Neural cell (in vitro differentiated cells): ENCODE data around the gene CYP27B1. TPM values are rescaled to one million over a fixed set of nuclear protein-coding genes. Genes with fewer than 3 reads are reported as not detected.

Experiments used
- H2AFZ ChIP-seq: fragments of 200-600, 300-800 bp; sonication (generic), shearing (Covaris generic); 2 replicates; pipeline ENCODE4 v1.6.0; 2014; ENCODE audit warnings: low read depth, mild to moderate bottlenecking, antibody characterized with exemption, low read length, moderate library complexity
- H3F3A ChIP-seq: fragments of 200-600 bp; shearing (Covaris generic); 2 replicates; pipeline ENCODE4 v1.6.1; 2016; ENCODE audit warnings: mild to moderate bottlenecking, moderate library complexity, mixed read lengths, antibody characterized with exemption, low read length; ENCODE audit not compliant: insufficient read depth, poor library complexity, severe bottlenecking
- H3K27ac ChIP-seq: fragments of 200-600, 300-800 bp; sonication (generic), shearing (Covaris generic); 2 replicates; pipeline ENCODE4 v1.5.1; 2014; ENCODE audit warnings: mild to moderate bottlenecking, low read length, moderate library complexity
- H3K27me3 ChIP-seq: fragments of 300-800, 200-600 bp; sonication (generic), shearing (Covaris generic); 2 replicates; pipeline ENCODE4 v1.6.0; 2014; ENCODE audit warnings: mild to moderate bottlenecking, low read depth, low read length, moderate library complexity; ENCODE audit not compliant: insufficient read depth
- H3K36me3 ChIP-seq: fragments of 300-800, 200-600 bp; sonication (generic), shearing (Covaris generic); 2 replicates; pipeline ENCODE4 v1.5.1; 2014; ENCODE audit warnings: mild to moderate bottlenecking, antibody characterized with exemption, low read length, moderate library complexity; ENCODE audit not compliant: insufficient read depth
- H3K4me2 ChIP-seq: fragments of 300-800, 200-600 bp; sonication (generic), shearing (Covaris generic); 2 replicates; pipeline ENCODE4 v1.6.0; 2014; ENCODE audit warnings: mild to moderate bottlenecking, low read length
- H3K4me3 ChIP-seq: fragments of 300-800, 200-600 bp; sonication (generic), shearing (Covaris generic); 2 replicates; pipeline ENCODE4 v1.5.1; 2014; ENCODE audit warnings: mild to moderate bottlenecking, low read length, moderate library complexity
- H3K79me2 ChIP-seq: fragments of 200-600 bp; shearing (Covaris generic); replicated peaks from 2 replicates; pipeline ENCODE4 v1.6.0; 2014; ENCODE audit warnings: mild to moderate bottlenecking, low read length, moderate library complexity; ENCODE audit not compliant: insufficient read depth
- H3K9ac ChIP-seq: fragments of 300-800, 200-600 bp; sonication (generic), shearing (Covaris generic); 2 replicates; pipeline ENCODE4 v1.6.1; 2016; ENCODE audit warnings: mild to moderate bottlenecking, low read length, mixed read lengths
- H3K9me2 ChIP-seq: fragments of 200-600 bp; shearing (Covaris generic); 2 replicates; pipeline ENCODE4 v1.6.1; 2016; ENCODE audit warnings: mild to moderate bottlenecking, low read length, mixed read lengths; ENCODE audit not compliant: insufficient read depth
- H3K9me3 ChIP-seq: fragments of 200-600, 300-800 bp; sonication (generic), shearing (Covaris generic); 2 replicates; pipeline ENCODE4 v1.6.1; 2016; ENCODE audit warnings: mild to moderate bottlenecking, mixed run types, low read length, moderate library complexity, mixed read lengths
- H4K20me1 ChIP-seq: fragments of 200-600 bp; shearing (Covaris generic); 2 replicates; pipeline ENCODE4 v1.6.1; 2016; ENCODE audit warnings: mild to moderate bottlenecking, mixed run types; ENCODE audit not compliant: insufficient read depth
- EP300 ChIP-seq: fragments of 450-650 bp; conservative IDR thresholded peaks from 2 replicates; pipeline ENCODE4 v1.6.1; 2014; ENCODE audit warnings: antibody characterized with exemption, mild to moderate bottlenecking, moderate library complexity; ENCODE audit not compliant: poor library complexity, severe bottlenecking
- EZH2 ChIP-seq: fragments of 200-600, 300-800 bp; shearing (Covaris generic), sonication (generic); IDR thresholded peaks from 2 replicates; pipeline ENCODE4 v1.6.1; 2014; ENCODE audit warnings: antibody characterized with exemption, low read length, borderline replicate concordance, mild to moderate bottlenecking; ENCODE audit not compliant: insufficient read depth, poor library complexity, severe bottlenecking
- MXI1 ChIP-seq: fragments of 450-650 bp; conservative IDR thresholded peaks from 2 replicates; pipeline ENCODE4 v1.6.1; 2014; ENCODE audit warnings: antibody characterized with exemption, mild to moderate bottlenecking; ENCODE audit not compliant: poor library complexity, severe bottlenecking
- POLR2AphosphoS5 ChIP-seq: IDR thresholded peaks from 2 replicates; pipeline ENCODE4 v1.6.1; 2012
- RAD21 ChIP-seq: fragments of 450-650 bp; conservative IDR thresholded peaks from 2 replicates; pipeline ENCODE4 v1.6.1; 2014; ENCODE audit warnings: antibody characterized with exemption, mild to moderate bottlenecking, moderate library complexity
- SMC3 ChIP-seq: fragments of 450-650 bp; conservative IDR thresholded peaks from 2 replicates; pipeline ENCODE4 v1.6.1; 2014; ENCODE audit warnings: antibody characterized with exemption, mild to moderate bottlenecking, moderate library complexity; ENCODE audit not compliant: poor library complexity
- TAF1 ChIP-seq: IDR thresholded peaks from 2 replicates; pipeline ENCODE4 v1.6.1; 2012; ENCODE audit warnings: low read depth
- polyA plus RNA-seq: library from polyadenylated mRNA; depleted of rRNA; stranded (reverse); fragments of >200 nt; gene quantifications from 2 replicates; pipeline ENCODE4 v1.2.3, GENCODE V29; 2014
- TF ChIP-seq, protein P1 (sequence below): IDR thresholded peaks from 2 replicates; pipeline ENCODE4 v1.6.1; 2012; ENCODE audit warnings: borderline replicate concordance
- TF ChIP-seq, protein P2 (sequence below): fragments of 450-650 bp; IDR thresholded peaks from 2 replicates; pipeline ENCODE4 v1.5.1; 2014; ENCODE audit warnings: antibody characterized with exemption, mild to moderate bottlenecking, moderate library complexity; ENCODE audit not compliant: poor library complexity, severe bottlenecking

The CYP27B1 gene
- polyA plus RNA-seq, 1 donor from 2014 or later = 1.4 TPM

DNA sequence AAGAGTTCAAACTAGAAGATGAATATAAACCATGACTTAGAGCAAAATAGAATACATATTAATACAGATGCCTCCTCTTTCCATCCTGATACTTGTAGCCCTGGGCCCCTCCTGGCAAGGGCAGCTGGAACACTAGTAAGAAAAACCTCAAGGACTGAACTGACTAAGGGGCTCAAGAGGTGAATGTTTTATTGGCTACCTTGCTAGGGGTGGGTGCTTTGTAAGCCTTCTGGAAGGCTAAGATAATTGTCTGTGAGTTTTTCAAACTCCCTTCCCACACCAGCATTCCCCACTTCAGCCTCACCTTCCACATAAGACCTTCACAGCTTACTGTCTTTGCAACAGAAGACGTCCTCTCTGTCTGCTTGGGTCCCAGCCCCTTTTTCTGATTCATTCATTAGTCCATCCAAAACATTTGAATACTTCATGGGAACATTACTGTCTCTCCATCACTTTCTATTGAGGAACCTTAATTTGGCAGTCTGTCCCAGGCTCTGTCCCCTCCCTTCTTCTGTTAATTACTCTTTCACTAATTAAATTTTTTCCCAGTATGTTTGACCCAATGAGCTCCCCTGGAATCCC is 13.0 kb downstream of the CYP27B1 start:
- Histone ChIP-seq H3K9ac (peak overlapping the region; percentile 80), H3K4me3 (peak overlapping the region; percentile 89), H3K4me2 (peak overlapping the region; percentile 91), H3K36me3 (no peaks in the 10 kb centered on the region), H3K9me3 (no peaks in the 10 kb centered on the region), H3K9me2 (no peaks in the 10 kb centered on the region), H2AFZ (peak overlapping the region; percentile 49), H4K20me1 (no peaks in the 10 kb centered on the region), H3K27ac (peak overlapping the region; percentile 77), H3F3A (no peaks in the 10 kb centered on the region), H3K27me3 (no peaks in the 10 kb centered on the region), H3K79me2 (peaks cover 27% of the 10 kb centered on the region)
- TF ChIP-seq TAF1 = peak; percentile 16
- TF ChIP-seq MXI1 = no peak
- no peak for TF ChIP-seq EP300

DNA sequence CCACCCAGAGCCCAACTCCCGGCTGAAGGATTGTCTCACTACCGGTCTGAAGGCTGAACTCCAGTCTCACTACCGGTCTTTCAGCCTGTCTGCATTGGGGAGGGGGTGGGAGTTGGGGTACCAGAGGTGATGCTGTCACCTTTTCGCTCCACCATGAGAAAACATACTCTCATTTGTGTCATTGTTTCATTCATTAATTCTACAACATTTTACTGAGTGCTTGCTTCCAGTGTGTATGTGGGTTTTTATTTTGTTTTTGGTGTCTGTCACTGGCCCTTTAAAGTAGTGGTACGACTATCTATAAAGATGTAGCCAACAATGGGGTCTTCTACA is 14.2 kb downstream of the CYP27B1 start:
- peak overlapping the region; percentile 59 for H3K9ac ChIP-seq
- peak overlapping the region; percentile 29 for H2AFZ ChIP-seq
- H3K27ac ChIP-seq = peak overlapping the region; percentile 78

DNA sequence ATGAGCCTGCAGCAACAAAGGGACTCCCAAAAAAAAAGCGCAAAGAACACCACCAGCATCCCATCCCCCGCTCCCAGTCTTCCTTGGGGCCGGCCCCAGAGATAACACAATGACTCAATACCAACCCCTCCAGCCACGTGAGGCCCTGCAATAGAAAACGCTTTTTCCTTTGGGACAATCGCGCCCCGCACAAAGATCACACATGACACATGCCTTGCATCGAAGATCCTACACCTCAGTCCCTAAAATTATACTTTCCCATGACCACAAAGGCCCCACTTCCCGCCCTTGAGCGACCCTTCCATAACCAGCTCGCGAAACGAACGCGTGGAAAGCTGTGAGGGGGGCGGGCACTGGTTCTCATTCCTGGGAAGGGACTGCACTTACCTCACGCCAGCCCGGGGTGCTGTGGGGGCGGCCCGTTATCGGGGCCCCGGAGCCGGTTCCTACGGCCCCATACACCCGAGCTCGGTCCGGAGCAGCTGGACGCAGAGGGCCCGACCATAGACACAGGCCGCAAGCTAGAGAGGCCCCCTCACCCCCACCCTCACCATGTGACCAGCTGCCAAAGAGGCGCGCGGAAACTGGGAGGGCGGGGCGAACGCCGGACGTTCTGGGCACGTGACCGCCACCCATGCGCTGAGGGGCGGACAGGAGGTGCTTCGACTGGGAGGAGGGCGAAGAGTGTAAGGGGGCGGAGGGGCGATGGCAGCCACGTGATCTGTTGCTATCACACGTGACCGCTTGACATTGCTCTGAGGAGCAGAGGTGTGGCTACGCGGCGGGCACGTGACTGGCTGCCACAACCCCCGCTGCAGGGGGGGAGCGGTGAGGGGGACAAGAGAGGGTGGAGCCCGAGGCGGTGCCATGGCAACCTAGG is 14.8 kb downstream of the CYP27B1 start, which contains the start of gene CDK4:
Gene CDK4 (minus strand): TSS at position 523 of the 880 bp plus-strand sequence. CDS start 593 bp downstream, outside the sequence.
- peak within 1 kb of the TSS; percentile 85 for H3K4me3 ChIP-seq
- H4K20me1 ChIP-seq = no peaks in the 10 kb centered on the region
- no peaks in the 10 kb centered on the region for H3K9me2 ChIP-seq
- H3K27me3 ChIP-seq = no peaks in the 10 kb centered on the region
- H3K36me3 ChIP-seq = peaks cover 5% of the 10 kb centered on the region
- no peaks in the 10 kb centered on the region for H3F3A ChIP-seq
- peaks cover 27% of the 10 kb centered on the region for H3K79me2 ChIP-seq
- peak within 1 kb of the TSS; percentile 100 for H3K4me2 ChIP-seq
- TF ChIP-seq POLR2AphosphoS5 (peak; percentile 84), MXI1 (peak; percentile 93), EZH2 (no peak), TAF1 (peak; percentile 90), RAD21 (no peak), SMC3 (peak; percentile 18), EP300 (peak; percentile 89)
- TF ChIP-seq, protein P1, sequence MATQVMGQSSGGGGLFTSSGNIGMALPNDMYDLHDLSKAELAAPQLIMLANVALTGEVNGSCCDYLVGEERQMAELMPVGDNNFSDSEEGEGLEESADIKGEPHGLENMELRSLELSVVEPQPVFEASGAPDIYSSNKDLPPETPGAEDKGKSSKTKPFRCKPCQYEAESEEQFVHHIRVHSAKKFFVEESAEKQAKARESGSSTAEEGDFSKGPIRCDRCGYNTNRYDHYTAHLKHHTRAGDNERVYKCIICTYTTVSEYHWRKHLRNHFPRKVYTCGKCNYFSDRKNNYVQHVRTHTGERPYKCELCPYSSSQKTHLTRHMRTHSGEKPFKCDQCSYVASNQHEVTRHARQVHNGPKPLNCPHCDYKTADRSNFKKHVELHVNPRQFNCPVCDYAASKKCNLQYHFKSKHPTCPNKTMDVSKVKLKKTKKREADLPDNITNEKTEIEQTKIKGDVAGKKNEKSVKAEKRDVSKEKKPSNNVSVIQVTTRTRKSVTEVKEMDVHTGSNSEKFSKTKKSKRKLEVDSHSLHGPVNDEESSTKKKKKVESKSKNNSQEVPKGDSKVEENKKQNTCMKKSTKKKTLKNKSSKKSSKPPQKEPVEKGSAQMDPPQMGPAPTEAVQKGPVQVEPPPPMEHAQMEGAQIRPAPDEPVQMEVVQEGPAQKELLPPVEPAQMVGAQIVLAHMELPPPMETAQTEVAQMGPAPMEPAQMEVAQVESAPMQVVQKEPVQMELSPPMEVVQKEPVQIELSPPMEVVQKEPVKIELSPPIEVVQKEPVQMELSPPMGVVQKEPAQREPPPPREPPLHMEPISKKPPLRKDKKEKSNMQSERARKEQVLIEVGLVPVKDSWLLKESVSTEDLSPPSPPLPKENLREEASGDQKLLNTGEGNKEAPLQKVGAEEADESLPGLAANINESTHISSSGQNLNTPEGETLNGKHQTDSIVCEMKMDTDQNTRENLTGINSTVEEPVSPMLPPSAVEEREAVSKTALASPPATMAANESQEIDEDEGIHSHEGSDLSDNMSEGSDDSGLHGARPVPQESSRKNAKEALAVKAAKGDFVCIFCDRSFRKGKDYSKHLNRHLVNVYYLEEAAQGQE = peak; percentile 40
- TF ChIP-seq, protein P2, sequence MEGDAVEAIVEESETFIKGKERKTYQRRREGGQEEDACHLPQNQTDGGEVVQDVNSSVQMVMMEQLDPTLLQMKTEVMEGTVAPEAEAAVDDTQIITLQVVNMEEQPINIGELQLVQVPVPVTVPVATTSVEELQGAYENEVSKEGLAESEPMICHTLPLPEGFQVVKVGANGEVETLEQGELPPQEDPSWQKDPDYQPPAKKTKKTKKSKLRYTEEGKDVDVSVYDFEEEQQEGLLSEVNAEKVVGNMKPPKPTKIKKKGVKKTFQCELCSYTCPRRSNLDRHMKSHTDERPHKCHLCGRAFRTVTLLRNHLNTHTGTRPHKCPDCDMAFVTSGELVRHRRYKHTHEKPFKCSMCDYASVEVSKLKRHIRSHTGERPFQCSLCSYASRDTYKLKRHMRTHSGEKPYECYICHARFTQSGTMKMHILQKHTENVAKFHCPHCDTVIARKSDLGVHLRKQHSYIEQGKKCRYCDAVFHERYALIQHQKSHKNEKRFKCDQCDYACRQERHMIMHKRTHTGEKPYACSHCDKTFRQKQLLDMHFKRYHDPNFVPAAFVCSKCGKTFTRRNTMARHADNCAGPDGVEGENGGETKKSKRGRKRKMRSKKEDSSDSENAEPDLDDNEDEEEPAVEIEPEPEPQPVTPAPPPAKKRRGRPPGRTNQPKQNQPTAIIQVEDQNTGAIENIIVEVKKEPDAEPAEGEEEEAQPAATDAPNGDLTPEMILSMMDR = peak; percentile 13
- H2AFZ ChIP-seq = peak within 1 kb of the TSS; percentile 62
- H3K27ac ChIP-seq = peak within 1 kb of the TSS; percentile 87
- H3K9ac ChIP-seq = peak within 1 kb of the TSS; percentile 95
- H3K9me3 ChIP-seq = no peaks in the 10 kb centered on the region

More for the DNA sequence above, 14.2 kb downstream of the CYP27B1 start:
- TF ChIP-seq, protein P1 = peak; percentile 17
- TF ChIP-seq MXI1 (no peak), POLR2AphosphoS5 (peak; percentile 32)
- H3K79me2 ChIP-seq = peaks cover 27% of the 10 kb centered on the region
- no peaks in the 10 kb centered on the region for H3K9me3 ChIP-seq
- H3K4me3 ChIP-seq = peak overlapping the region; percentile 85
- H3K36me3 ChIP-seq = no peaks in the 10 kb centered on the region
- H3K9me2 ChIP-seq = no peaks in the 10 kb centered on the region
- H4K20me1 ChIP-seq = no peaks in the 10 kb centered on the region
- no peaks in the 10 kb centered on the region for H3F3A ChIP-seq
- peak overlapping the region; percentile 76 for H3K4me2 ChIP-seq
- H3K27me3 ChIP-seq = no peaks in the 10 kb centered on the region
